GM23248 (cell line): ENCODE measurements around the gene C11orf71. TPM values are rescaled to one million over a fixed set of nuclear protein-coding genes. Genes with fewer than 3 reads are reported as not detected.

Experiments
- DNase-seq: peaks from one replicate; pipeline ENCODE4 v3.0.0-alpha.2; 2015
- H2AFZ ChIP-seq: fragments of 200-600 bp; sonication (generic); 2 replicates; pipeline ENCODE4 v1.6.1; 2016; ENCODE audit warnings: antibody characterized with exemption
- H3F3A ChIP-seq: fragments of 200-600 bp; sonication (generic); 2 replicates; pipeline ENCODE4 v1.6.1; 2016; ENCODE audit warnings: mild to moderate bottlenecking, antibody characterized with exemption, mixed run types; ENCODE audit not compliant: insufficient read depth
- H3K27ac ChIP-seq: fragments of 200-600 bp; sonication (generic); 2 replicates; pipeline ENCODE4 v1.5.1; 2016; ENCODE audit warnings: mild to moderate bottlenecking
- H3K27me3 ChIP-seq: fragments of 200-600 bp; sonication (generic); replicated peaks from 2 replicates; pipeline ENCODE4 v1.6.1; 2016; ENCODE audit warnings: mild to moderate bottlenecking; ENCODE audit not compliant: insufficient read depth
- H3K36me3 ChIP-seq: fragments of 200-600 bp; sonication (generic); 2 replicates; pipeline ENCODE4 v1.6.1; 2016; ENCODE audit warnings: low read depth, mild to moderate bottlenecking
- H3K4me1 ChIP-seq: fragments of 200-600 bp; sonication (generic); 2 replicates; pipeline ENCODE4 v1.6.1; 2016; ENCODE audit warnings: mild to moderate bottlenecking; ENCODE audit not compliant: insufficient read depth
- H3K4me2 ChIP-seq: fragments of 200-600 bp; sonication (generic); one replicate; pipeline ENCODE4 v1.6.1; 2016; ENCODE audit warnings: mild to moderate bottlenecking; ENCODE audit not compliant: unreplicated experiment
- H3K4me3 ChIP-seq: fragments of 200-600 bp; sonication (generic); 2 replicates; pipeline ENCODE4 v1.5.1; 2016; ENCODE audit warnings: mild to moderate bottlenecking
- H3K79me2 ChIP-seq: fragments of 200-600 bp; sonication (generic); 2 replicates; pipeline ENCODE4 v1.6.1; 2016; ENCODE audit warnings: mild to moderate bottlenecking; ENCODE audit not compliant: insufficient read depth
- H3K9ac ChIP-seq: fragments of 200-600 bp; sonication (generic); 2 replicates; pipeline ENCODE4 v1.6.1; 2016; ENCODE audit warnings: mild to moderate bottlenecking
- H3K9me2 ChIP-seq: fragments of 200-600 bp; sonication (generic); 2 replicates; pipeline ENCODE4 v1.6.1; 2016; ENCODE audit warnings: mixed run types, mild to moderate bottlenecking, moderate library complexity; ENCODE audit not compliant: insufficient read depth
- H3K9me3 ChIP-seq: fragments of 200-600 bp; sonication (generic); one replicate; pipeline ENCODE4 v1.6.1; 2017; ENCODE audit warnings: low read depth
- H4K20me1 ChIP-seq: fragments of 200-600 bp; sonication (generic); 2 replicates; pipeline ENCODE4 v1.6.0; 2016; ENCODE audit not compliant: insufficient read depth
- EZH2 ChIP-seq: fragments of 200-600 bp; sonication (generic); IDR thresholded peaks from 2 replicates; pipeline ENCODE4 v1.6.1; 2018; ENCODE audit warnings: antibody characterized with exemption, mild to moderate bottlenecking; ENCODE audit not compliant: insufficient read depth, poor library complexity, severe bottlenecking
- EZH2phosphoT487 ChIP-seq: fragments of 200-600 bp; sonication (generic); IDR thresholded peaks from 2 replicates; pipeline ENCODE4 v1.6.1; 2018; ENCODE audit warnings: antibody characterized with exemption, moderate library complexity, mild to moderate bottlenecking, low read depth; ENCODE audit not compliant: insufficient read depth
- WGBS, 2 experiments: methylation state at CpG; one replicate each; pipeline ENCODE4 v1.1.6; 2015 to 2017; ENCODE audit warnings: low lambda C conversion rate in 2 of 2, low coverage in 1 of 2; ENCODE audit errors: missing lambda C conversion rate in 2 of 2; 5-methylcytosine and 5-hydroxymethylcytosine counted together
- in situ Hi-C: fragments of 300-500 bp; cut with MboI; formaldehyde crosslinking; loops from 2 replicates; pipeline ENCODE4 v1.15.0; 2020
- polyA plus RNA-seq: library from polyadenylated mRNA; unstranded; fragments of >200 nt; fragmentation: Nextera tagmentation; extraction: Ambion mirVana; gene quantifications from 2 replicates; pipeline ENCODE4 v1.2.1, GENCODE V29; 2016
- total RNA-seq: library from RNA; depleted of rRNA; stranded (reverse); fragments of >200 nt; shearing (Covaris generic); gene quantifications from 2 replicates; pipeline ENCODE4 v1.2.3, GENCODE V29; 2014

The C11orf71 gene
- total and polyA plus RNA-seq, 2 experiments from 2014 or later, result 1.8 to 4.8 TPM

GRCh38 chr11:114368918-114369680 lies 31.2 kb downstream of the C11orf71 start:
- H4K20me1 ChIP-seq, result no peaks in the 10 kb centered on the region
- H3K9me2 ChIP-seq, result no peaks in the 10 kb centered on the region
- no peak overlapping the region for H3K4me3 ChIP-seq
- in situ Hi-C loops, result no loop called here
- H3K27ac ChIP-seq, result no peak overlapping the region
- H3F3A ChIP-seq, result peaks cover 18% of the 10 kb centered on the region
- H3K4me2 ChIP-seq, result no peak overlapping the region
- peaks cover 21% of the 10 kb centered on the region for H3K4me1 ChIP-seq
- DNase-seq, result no peak
- TF ChIP-seq EZH2 (no peak), EZH2phosphoT487 (no peak)
- H3K79me2 ChIP-seq, result no peaks in the 10 kb centered on the region
- no peaks in the 10 kb centered on the region for H3K36me3 ChIP-seq
- H3K9ac ChIP-seq, result no peak overlapping the region
- no peaks in the 10 kb centered on the region for H3K27me3 ChIP-seq
- no peaks in the 10 kb centered on the region for H3K9me3 ChIP-seq
- no peak overlapping the region for H2AFZ ChIP-seq
- 81 to 88% methylated on average over 5 of the region's 5 CpGs for WGBS, 2 experiments

- Histone ChIP-seq H3K36me3 (no peaks in the 10 kb centered on the region), H3K27ac (peak overlapping the region; percentile 72), H3K4me1 (peaks cover 21% of the 10 kb centered on the region), H3K9ac (no peak overlapping the region), H2AFZ (peak overlapping the region; percentile 50), H3K4me3 (peak overlapping the region; percentile 25; the same call in 1 of the 2 replicates), H3K27me3 (no peaks in the 10 kb centered on the region), H3K9me3 (no peaks in the 10 kb centered on the region), H3K79me2 (no peaks in the 10 kb centered on the region), H3F3A (peaks cover 18% of the 10 kb centered on the region), H4K20me1 (no peaks in the 10 kb centered on the region), H3K9me2 (no peaks in the 10 kb centered on the region), H3K4me2 (peak overlapping the region; percentile 45)
- peak; percentile 21 for DNase-seq
- 57 to 61% methylated on average over 9 of the region's 9 CpGs for WGBS, 2 experiments
- TF ChIP-seq EZH2, result no peak
- in situ Hi-C loops, result no loop called here
Measured at GRCh38 chr11:114367244-114367957, 32.9 kb downstream of the C11orf71 start.

- Histone ChIP-seq H3K4me3 (peak overlapping the region; percentile 25; the same call in 1 of the 2 replicates), H3K9me2 (no peaks in the 10 kb centered on the region), H4K20me1 (no peaks in the 10 kb centered on the region), H3K79me2 (no peaks in the 10 kb centered on the region), H3K9ac (peak overlapping the region; percentile 12; the same call in 1 of the 2 replicates), H3F3A (peaks cover 18% of the 10 kb centered on the region), H3K27ac (peak overlapping the region; percentile 72), H2AFZ (peak overlapping the region; percentile 50), H3K36me3 (no peaks in the 10 kb centered on the region), H3K9me3 (no peaks in the 10 kb centered on the region), H3K4me1 (peaks cover 21% of the 10 kb centered on the region), H3K4me2 (peak overlapping the region; percentile 45), H3K27me3 (no peaks in the 10 kb centered on the region)
- DNase-seq, result peak; percentile 86
- 57 to 59% methylated on average over 13 of the region's 13 CpGs for WGBS, 2 experiments
- in situ Hi-C loops, result no loop called here
- TF ChIP-seq EZH2 (no peak), EZH2phosphoT487 (no peak)
Measured at GRCh38 chr11:114366331-114367243, 33.7 kb downstream of the C11orf71 start.

GRCh38 chr11:114362958-114363357 lies 37.4 kb downstream of the C11orf71 start:
- H3F3A ChIP-seq, result peaks cover 18% of the 10 kb centered on the region
- no peak for DNase-seq
- no peaks in the 10 kb centered on the region for H3K9me3 ChIP-seq
- H3K4me3 ChIP-seq, result no peak overlapping the region
- no peak overlapping the region for H2AFZ ChIP-seq
- WGBS, 2 experiments, result 49 to 54% methylated on average over 3 of the region's 3 CpGs
- in situ Hi-C loops, result no loop called here
- H3K79me2 ChIP-seq, result no peaks in the 10 kb centered on the region
- H3K36me3 ChIP-seq, result no peaks in the 10 kb centered on the region
- H4K20me1 ChIP-seq, result no peaks in the 10 kb centered on the region
- TF ChIP-seq EZH2phosphoT487 (no peak), EZH2 (no peak)
- no peaks in the 10 kb centered on the region for H3K27me3 ChIP-seq
- H3K9ac ChIP-seq, result no peak overlapping the region
- no peaks in the 10 kb centered on the region for H3K9me2 ChIP-seq
- no peak overlapping the region for H3K4me2 ChIP-seq
- H3K4me1 ChIP-seq, result peaks cover 39% of the 10 kb centered on the region
- no peak overlapping the region for H3K27ac ChIP-seq
